NCI-H226 (cell line): ENCODE measurements around the gene ALX3.

Experiments used
- DNase-seq: peaks from one replicate; pipeline ENCODE4 v3.0.0-alpha.2; 2015

Gene ALX3

GRCh38 chr1:110063781-110064180 lies 6.7 kb downstream of the ALX3 start:
- no peak for DNase-seq

- no peak for DNase-seq
Observed at GRCh38 chr1:110062612-110063011, 7.9 kb downstream of the ALX3 start.

DNA sequence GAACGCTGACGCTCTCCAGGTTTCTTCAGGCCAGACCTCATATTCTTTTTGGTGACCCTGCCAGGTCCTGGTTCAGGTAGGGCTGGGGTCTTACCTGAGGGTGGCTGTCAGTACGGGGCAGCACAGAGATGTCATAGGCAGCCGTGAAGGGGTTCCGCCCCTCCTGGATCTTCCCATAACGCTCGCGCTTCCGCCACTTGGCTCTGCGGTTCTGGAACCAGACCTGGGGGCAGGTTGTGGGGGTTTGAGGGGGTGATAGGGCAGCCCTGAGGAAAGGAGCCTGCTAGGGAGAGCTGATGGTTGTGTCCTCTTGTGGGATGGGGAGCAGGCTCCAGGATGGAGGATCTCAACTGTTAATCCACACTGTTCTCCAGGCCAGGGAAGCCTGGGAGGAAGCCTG lies 9.1 kb downstream of the ALX3 start:
- no peak for DNase-seq

GRCh38 chr1:110060662-110061060 lies 9.8 kb downstream of the ALX3 start:
- DNase-seq, result no peak

DNA sequence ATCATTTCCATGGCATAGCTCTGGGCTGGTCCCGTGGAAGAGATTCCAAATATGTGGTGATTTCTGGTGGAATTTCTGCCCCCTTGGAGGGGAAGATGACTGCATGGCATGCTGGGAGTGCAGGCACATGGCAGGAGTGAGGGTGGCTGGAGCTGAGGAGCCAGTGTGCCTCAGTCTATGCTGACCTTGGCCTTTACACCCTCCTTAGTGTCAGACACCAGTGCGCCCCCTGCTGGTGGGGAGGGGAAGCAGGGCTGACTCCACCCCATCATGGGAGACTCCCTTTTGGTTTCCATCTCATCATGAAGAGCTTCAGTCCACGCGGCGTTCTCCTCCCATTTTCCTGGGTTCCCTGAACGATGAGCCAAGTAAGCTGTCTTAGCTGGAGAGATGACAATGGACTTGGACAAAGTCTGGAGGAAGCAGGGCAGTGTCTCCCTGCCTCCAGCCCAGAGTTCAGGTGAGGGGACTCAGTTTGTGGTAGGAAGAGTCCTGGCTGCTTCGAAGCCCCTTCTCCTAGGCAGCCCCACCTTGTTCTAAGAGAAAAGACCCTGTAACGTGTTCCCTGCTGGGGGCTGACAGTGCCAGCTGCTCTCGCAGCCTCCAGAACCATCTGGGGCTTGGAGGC lies 10.3 kb downstream of the ALX3 start:
- DNase-seq, result no peak

- peak; percentile 73 for DNase-seq
Observed at GRCh38 chr1:110059133-110059863, 11.2 kb downstream of the ALX3 start.

DNA sequence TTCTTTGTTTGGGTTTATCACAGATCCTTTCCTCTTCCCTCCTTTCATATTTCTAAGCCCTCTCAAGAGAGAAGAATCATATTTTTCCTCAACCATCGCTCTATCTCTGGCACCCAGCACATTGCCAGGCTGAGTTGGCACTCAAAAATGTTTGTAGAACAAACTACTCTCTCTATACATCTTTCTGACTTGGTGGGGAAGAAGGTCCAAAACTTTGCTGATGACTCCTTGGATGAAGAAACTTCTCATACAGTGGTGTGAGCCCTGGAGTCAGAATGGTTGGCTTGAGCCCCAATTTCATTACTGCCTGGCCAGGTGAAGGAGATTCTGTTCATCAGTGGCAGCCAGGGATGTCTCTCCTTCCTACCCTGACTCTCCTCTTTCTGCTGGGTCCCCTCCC lies 11.9 kb downstream of the ALX3 start:
- peak; percentile 54 for DNase-seq

DNA sequence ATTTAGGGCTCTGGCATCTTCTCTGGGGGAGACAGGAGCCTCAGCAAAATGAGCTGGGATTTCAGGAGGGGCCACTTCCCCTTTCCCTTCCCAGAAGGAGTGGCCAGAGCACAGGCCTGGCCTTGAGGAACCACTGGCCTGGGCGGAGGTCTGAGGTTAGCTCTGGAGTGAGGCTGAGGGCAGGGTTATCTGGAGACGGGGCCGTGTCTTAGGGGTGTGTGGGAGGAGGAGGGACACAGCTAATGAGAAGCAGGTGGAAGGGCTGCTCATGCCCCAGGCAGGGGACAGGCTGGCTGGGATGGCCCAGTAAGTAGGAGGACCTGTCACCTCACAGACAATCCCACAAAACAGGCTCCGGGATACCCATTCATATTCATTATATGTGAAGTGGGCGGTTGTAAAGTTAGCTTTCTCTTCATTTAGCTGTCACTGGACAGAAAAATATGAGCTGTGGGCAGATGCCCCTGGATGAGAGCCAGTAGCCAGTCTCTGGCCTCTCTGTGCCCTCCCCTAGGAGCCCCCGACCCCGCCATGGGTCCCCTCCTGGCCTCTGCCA lies 12.4 kb downstream of the ALX3 start:
- DNase-seq, result peak; percentile 29

- DNase-seq, result peak; percentile 57
Observed at GRCh38 chr1:110056776-110057175, 13.7 kb downstream of the ALX3 start.

DNA sequence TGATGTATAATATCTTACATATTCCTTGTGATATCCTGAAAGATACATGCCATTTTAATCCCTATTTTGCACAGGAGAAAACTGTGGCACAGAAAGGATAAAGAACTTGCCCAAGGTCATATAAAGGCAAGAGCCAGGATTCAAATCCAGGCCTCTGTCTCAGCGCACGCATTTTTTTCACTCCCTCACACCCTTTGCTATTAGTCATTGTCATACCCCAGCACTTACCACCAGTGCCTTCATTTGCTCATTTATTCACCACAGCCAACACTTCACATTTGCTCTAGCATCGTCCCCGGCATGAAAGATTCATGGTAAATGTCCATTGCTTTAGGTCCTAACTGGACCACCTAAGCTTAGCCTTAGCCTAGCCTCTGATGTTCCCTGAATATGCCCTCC lies 14.2 kb downstream of the ALX3 start:
- DNase-seq, result no peak

DNA sequence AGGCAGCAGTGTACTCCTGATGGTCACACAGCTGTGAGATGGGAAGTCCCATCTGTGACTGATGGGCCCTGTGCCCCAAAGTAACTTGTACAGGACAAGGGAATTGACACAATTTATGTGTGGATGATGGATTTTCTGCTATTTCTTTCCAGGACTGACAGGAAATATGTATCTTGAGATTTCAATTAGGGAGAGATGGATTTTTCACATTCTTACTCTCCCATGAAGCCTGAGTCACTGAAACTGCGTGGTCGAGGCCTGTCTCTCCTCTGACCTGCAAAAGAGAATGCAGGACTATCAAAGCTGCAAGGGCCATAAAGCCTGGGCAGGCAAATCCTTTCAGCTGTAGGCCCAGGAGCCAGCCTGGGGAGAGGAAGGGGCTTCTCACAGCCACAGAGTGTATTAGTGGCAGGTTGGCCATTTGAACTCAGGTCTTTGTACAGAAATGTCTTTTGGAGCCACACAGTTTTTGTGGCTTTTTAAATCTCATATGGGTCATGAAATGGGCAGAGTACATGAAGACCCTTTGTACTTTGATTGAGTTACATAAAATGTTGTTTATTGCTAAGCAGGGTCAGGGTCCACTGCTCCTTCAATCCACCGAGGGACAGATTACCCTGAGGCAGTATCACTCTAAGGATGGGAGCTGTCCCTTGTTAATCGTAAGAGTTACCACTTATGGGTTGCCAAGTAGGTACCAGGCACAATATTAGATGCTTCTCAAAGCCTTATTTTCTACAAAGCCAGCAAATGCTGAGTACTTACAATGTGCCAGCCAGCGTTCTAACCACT lies 14.8 kb downstream of the ALX3 start:
- peak; percentile 68 for DNase-seq

DNA sequence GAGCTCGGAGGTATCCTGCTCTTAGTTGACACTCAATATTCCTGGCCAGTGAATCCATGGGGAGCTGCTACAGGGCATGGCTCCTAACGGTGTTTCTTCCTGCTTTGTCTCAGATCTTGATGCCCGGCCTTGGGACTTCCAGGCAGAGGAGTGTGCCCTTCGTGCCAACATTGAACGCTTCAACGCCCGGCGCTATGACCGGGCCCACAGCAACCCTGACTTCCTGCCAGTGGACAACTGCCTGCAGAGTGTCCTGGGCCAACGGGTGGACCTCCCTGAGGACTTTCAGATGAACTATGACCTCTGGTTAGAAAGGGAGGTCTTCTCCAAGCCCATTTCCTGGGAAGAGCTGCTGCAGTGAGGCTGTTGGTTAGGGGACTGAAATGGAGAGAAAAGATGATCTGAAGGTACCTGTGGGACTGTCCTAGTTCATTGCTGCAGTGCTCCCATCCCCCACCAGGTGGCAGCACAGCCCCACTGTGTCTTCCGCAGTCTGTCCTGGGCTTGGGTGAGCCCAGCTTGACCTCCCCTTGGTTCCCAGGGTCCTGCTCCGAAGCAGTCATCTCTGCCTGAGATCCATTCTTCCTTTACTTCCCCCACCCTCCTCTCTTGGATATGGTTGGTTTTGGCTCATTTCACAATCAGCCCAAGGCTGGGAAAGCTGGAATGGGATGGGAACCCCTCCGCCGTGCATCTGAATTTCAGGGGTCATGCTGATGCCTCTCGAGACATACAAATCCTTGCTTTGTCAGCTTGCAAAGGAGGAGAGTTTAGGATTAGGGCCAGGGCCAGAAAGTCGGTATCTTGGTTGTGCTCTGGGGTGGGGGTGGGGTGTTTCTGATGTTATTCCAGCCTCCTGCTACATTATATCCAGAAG lies 16.7 kb downstream of the ALX3 start:
- no peak for DNase-seq

DNA sequence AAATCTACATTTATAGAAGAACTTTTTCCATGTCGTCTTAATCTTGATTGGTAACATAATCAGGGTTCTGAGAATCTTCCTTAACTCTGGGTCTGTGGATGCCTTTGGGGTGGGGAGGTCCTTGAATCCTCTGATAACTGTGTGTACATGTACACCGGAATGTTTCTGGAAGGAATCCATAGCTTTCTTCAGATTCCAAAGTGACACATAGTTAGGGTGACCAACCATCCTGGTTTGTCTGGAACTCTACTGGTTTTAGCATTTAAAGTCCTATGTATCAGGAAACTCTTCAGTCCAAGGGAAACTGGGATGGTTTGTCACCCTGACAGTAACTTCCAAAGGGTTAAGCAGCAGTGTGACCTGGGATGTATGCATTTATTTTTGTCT lies 19.2 kb downstream of the ALX3 start:
- DNase-seq, result no peak

GRCh38 chr1:110050602-110051261 lies 19.7 kb downstream of the ALX3 start:
- no peak for DNase-seq

GRCh38 chr1:110049801-110050601 lies 20.5 kb downstream of the ALX3 start:
- no peak for DNase-seq

DNA sequence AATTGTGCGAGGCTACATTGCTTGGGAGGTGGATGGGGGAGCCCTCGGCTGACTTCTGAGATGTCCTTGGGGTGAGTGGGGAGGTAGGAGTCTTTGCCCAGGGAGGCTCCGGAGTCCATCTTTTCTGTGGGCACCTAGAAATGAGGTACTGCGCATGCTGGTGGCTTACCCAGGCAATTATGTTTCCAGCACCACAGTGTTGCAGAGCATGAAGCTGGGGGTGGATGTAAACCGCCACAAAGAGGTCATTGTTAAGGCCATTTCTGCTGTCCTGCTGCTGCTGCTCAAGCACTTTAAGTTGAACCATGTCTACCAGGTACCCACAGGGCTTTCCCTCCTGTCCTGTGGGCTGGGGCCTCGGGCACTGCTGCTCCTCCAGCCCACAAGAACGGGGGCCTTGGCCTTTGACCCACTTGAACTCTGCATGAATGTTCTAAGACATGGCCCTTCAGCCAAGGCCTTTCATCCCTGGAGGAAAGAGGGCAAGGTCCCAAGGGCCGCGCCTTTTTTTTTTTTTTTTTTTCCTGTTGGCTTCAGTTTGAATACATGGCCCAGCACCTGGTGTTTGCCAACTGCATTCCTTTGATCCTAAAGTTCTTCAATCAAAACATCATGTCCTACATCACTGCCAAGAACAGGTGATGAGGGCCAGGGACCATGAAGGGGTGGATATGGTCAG lies 21.4 kb downstream of the ALX3 start:
- DNase-seq, result no peak

DNA sequence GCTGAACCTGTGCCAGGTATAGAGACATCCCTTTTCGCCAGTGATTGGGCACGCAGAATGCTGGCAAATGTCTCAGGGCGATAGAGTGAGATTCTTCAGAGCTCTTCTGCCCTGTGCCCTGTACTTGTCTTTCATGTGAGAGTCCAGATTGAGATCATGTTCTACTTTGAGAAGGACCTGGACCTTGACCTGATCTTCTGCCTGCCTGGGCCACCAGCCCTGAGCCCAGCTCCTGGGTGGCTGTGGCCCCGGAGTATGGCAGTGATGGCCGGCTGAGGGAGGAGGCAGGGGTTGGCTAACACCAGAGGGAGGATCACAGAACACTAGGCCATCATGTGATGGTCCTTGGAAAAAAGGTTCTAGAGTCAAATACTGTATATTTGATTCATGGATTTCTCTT lies 22.2 kb downstream of the ALX3 start:
- DNase-seq, result no peak

GRCh38 chr1:110047463-110047862 lies 23.0 kb downstream of the ALX3 start:
- no peak for DNase-seq

DNA sequence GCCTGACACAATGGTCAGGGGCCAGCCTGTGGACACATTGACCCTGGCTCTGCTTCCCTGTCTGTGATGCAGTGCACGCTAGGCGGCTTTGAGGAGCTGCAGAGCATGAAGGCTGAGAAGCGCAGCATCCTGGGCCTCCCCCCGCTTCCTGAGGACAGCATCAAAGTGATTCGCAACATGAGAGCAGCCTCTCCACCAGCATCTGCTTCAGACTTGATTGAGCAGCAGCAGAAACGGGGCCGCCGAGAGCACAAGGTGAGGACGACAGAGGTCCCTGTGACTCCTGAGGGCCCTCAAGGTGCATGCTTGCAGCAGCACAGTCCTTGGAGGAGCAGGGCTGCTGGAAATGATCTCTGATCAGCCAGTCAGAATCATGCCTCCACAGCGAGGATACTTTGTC lies 27.5 kb downstream of the ALX3 start:
- no peak for DNase-seq

DNA sequence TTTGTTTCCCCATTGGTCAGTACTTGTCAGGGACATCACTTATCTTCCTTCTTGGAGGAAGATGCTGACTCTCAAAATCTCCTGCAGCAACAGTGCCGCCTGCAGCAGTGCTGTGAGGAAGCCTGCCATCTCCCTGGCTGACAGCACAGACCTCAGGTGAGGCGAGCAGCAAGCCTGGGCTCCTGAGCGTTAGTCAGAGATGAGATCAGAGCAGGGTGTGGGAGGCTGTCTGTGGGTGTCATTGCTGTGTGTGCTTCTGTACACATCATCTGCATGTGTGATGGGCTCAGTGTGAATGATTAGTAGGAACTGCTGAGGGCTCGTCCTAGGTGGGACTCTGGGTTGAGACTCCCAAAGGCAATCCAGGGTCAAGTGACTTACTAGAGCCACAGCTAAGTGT lies 29.9 kb downstream of the ALX3 start:
- no peak for DNase-seq

DNA sequence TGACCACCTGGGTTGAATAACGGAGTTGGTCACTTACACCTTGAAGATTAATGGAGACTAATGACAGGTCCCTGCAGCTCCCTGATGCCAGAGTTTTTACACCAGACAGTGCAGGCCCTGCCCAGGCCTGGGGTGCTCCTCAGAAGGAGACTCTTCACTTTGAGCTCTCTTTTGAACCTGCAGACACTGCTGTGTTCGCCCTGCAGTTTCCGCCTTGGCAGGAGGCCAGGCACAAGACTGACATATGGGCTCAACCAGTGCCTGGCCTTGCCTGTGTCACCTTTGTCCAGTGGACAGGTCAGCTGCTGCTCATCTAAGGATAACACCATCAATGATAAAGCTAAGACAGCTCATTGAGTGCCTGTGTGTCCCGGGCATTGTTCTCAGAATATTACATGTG lies 30.8 kb downstream of the ALX3 start:
- DNase-seq, result no peak
